Measurements from ENCODE around the gene POLDIP2. TPM values are rescaled to one million over a fixed set of nuclear protein-coding genes. Genes with fewer than 3 reads are reported as not detected.

The POLDIP2 gene
- total and polyA plus RNA-seq, 9 of the 15 experiments (the other 6 are each of a cell fraction or from before 2014, with no cell fraction given) = 22.0 to 137 (median 104) TPM

DNA sequence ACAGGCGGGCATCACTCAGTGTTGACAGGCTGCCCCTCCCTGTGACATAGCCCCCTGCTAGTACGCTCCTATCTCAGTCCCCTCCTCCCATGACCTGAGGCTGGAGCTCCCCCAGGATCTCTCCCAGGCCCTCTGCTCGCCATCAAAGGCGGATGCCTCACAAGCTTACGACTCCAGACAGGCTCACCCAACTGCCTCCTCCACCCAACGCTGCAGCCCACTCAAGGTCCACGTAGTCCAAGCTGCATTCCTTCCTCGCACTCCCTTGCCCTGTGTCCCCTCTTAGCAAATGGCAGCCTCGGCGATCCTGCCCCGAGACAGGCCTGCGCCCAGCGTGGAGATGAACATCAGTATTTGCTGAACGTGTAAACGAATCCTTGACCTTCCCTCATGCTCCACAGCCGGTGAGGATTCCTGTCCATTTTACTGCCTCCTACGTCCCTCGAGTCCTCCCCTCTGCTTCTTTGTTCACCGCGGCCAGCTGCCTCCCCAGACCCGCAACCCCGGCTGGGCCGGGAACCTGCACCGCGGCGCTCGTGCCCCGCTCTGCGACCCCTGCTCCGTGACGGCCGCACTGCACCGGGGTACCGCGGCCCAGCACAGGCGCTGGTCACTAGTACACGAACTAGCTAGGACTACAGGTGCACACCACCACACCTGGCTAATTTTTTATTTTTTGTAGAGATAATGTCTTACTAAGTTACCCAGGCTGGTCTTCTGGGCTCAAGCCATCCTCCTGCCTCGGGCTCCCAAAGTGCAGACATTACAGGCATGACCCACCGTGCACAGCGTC, 39.2 kb downstream of the POLDIP2 start (continued):
- TF ChIP-seq, protein P1, sequence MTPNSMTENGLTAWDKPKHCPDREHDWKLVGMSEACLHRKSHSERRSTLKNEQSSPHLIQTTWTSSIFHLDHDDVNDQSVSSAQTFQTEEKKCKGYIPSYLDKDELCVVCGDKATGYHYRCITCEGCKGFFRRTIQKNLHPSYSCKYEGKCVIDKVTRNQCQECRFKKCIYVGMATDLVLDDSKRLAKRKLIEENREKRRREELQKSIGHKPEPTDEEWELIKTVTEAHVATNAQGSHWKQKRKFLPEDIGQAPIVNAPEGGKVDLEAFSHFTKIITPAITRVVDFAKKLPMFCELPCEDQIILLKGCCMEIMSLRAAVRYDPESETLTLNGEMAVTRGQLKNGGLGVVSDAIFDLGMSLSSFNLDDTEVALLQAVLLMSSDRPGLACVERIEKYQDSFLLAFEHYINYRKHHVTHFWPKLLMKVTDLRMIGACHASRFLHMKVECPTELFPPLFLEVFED (CRISPR knock-in tag; conservative IDR thresholded peaks at IDR 0.05) = 0 out of 2 replicates have a peak, but pooled peaks have one; percentile 31
- TF ChIP-seq NR3C1 (CRISPR knock-in tag; IDR thresholded peaks at IDR 0.05) (0 out of 2 replicates have a peak, but pooled peaks have one; percentile 11), CBX3 (IDR thresholded peaks at IDR 0.05; ENCODE audit: borderline replicate concordance in 1 of 2, low read length in 2 of 2) (no peak), MEF2A (IDR thresholded peaks at IDR 0.05; ENCODE audit: control insufficient read depth, low read depth, low read length) (no peak), CHD4 (IDR thresholded peaks at IDR 0.05; ENCODE audit: insufficient read depth, insufficient replicate concordance, low read depth, low read length, poor library complexity, severe bottlenecking) (no peak), ILK (tag; IDR thresholded peaks at IDR 0.05; ENCODE audit: borderline replicate concordance, low read depth) (no peak), ARNT (IDR thresholded peaks at IDR 0.05) (peak in 1 of 2 experiments; percentile 8; a peak in 2 of 4 replicates), ZNF384 (IDR thresholded peaks at IDR 0.05; ENCODE audit: low read depth, low read length) (no peak), JUND (IDR thresholded peaks at IDR 0.05; ENCODE audit: borderline replicate concordance, low read depth, low read length) (no peak), JUND (tag; IDR thresholded peaks at IDR 0.05; ENCODE audit: borderline replicate concordance, low read depth, low read length) (no peak), HNRNPL (IDR thresholded peaks at IDR 0.05; ENCODE audit: low read depth, low read length) (no peak), SNIP1 (IDR thresholded peaks at IDR 0.05; ENCODE audit: low read depth) (no peak), ZNF780A (CRISPR knock-in tag; IDR thresholded peaks at IDR 0.05) (no peak), FUS (optimal IDR thresholded peaks at IDR 0.05; ENCODE audit: low read depth, low read length) (no peak), JUN (IDR thresholded peaks at IDR 0.05; ENCODE audit: borderline replicate concordance, low read depth, low read length) (no peak), JUN (CRISPR knock-in tag; IDR thresholded peaks at IDR 0.05; ENCODE audit: borderline replicate concordance) (no peak), POLR2G (IDR thresholded peaks at IDR 0.05; ENCODE audit: low read depth, low read length) (no peak), ETS2 (tag; IDR thresholded peaks at IDR 0.05; ENCODE audit: borderline replicate concordance, poor library complexity, severe bottlenecking) (no peak), NFXL1 (CRISPR knock-in tag; IDR thresholded peaks at IDR 0.05) (no peak)
- TF ChIP-seq, protein P2, sequence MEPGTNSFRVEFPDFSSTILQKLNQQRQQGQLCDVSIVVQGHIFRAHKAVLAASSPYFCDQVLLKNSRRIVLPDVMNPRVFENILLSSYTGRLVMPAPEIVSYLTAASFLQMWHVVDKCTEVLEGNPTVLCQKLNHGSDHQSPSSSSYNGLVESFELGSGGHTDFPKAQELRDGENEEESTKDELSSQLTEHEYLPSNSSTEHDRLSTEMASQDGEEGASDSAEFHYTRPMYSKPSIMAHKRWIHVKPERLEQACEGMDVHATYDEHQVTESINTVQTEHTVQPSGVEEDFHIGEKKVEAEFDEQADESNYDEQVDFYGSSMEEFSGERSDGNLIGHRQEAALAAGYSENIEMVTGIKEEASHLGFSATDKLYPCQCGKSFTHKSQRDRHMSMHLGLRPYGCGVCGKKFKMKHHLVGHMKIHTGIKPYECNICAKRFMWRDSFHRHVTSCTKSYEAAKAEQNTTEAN (CRISPR knock-in tag; IDR thresholded peaks at IDR 0.05) = no peak
- TF ChIP-seq, protein P3, sequence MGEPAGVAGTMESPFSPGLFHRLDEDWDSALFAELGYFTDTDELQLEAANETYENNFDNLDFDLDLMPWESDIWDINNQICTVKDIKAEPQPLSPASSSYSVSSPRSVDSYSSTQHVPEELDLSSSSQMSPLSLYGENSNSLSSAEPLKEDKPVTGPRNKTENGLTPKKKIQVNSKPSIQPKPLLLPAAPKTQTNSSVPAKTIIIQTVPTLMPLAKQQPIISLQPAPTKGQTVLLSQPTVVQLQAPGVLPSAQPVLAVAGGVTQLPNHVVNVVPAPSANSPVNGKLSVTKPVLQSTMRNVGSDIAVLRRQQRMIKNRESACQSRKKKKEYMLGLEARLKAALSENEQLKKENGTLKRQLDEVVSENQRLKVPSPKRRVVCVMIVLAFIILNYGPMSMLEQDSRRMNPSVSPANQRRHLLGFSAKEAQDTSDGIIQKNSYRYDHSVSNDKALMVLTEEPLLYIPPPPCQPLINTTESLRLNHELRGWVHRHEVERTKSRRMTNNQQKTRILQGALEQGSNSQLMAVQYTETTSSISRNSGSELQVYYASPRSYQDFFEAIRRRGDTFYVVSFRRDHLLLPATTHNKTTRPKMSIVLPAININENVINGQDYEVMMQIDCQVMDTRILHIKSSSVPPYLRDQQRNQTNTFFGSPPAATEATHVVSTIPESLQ (CRISPR knock-in tag; IDR thresholded peaks at IDR 0.05) = no peak
- TF ChIP-seq, protein P4, sequence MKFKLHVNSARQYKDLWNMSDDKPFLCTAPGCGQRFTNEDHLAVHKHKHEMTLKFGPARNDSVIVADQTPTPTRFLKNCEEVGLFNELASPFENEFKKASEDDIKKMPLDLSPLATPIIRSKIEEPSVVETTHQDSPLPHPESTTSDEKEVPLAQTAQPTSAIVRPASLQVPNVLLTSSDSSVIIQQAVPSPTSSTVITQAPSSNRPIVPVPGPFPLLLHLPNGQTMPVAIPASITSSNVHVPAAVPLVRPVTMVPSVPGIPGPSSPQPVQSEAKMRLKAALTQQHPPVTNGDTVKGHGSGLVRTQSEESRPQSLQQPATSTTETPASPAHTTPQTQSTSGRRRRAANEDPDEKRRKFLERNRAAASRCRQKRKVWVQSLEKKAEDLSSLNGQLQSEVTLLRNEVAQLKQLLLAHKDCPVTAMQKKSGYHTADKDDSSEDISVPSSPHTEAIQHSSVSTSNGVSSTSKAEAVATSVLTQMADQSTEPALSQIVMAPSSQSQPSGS (CRISPR knock-in tag; IDR thresholded peaks at IDR 0.05) = no peak

Measured in K562 (cell line).